DLD1 (cell line): ENCODE measurements around the gene OR5T3.
"Not testable (repeated sequence)": the region's sequence is repeated elsewhere in the genome, so short reads cannot be mapped to it uniquely, and the experiment has no call there.

ENCODE experiments used
- in situ Hi-C: cut with HindIII; loops from 2 replicates; pipeline ENCODE4 v1.10.0; 2017; ENCODE audit warnings: low sequenced_read_pairs

OR5T3 gene

DNA sequence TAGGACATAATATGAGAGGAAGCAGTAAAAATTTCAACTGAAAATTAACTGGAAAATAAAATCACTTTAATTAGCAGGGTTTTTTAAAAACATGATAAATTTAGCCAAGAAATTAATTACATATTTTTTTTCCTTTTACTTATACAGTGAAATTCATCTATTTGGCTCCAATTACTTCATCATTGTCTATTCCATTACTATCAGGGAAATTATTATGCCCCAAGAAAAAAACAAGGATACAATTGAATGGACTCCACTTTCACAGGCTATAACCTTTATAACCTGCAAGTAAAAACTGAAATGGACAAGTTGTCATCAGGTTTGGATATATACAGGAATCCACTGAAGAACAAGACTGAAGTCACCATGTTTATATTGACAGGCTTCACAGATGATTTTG, at the start of gene OR5T3:
OR5T3 (plus strand) TSS at position 301 of the 400 bp plus-strand sequence; CDS start at position 301, 0 bp downstream.
- in situ Hi-C loops = no loop called here

DNA sequence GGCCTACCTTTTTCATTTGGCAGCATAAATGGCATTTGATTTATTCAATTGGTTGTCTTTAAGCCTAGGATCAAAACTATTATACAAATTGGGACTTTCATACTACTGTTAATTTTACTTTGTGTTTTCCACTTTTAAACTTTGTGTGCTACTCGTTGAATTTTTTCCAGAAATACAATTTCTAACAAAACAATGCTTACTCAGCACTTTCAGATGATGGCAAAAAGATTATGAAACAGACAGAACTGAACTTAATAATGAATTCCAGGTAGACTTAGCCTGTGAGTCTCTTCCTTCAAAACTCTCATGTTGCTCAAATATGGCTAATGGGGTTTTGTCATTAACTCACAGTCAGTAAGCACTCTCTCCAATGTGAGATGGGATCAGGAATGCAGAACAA, 44.3 kb upstream of the OR5T3 start:
- in situ Hi-C loops = no loop called here

DNA sequence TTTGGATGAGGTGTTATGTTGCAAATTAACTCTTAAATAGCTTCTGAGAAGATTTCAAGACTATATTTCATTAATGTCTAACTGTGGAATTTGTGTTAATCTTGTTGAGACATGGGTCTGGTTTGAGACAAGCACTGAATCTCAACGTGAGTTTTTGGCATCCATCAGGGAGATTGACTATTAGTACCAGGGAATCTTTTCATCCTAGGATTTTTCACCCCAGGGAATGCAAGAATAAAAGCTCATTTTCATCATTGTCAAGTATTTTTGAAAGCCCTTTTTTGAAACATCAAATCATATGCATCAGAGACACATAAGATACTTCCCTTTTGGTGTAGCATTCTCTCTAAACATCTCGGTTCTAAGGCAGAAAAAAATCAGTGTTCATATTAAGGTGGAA, 37.5 kb upstream of the OR5T3 start:
- in situ Hi-C loops = no loop called here

DNA sequence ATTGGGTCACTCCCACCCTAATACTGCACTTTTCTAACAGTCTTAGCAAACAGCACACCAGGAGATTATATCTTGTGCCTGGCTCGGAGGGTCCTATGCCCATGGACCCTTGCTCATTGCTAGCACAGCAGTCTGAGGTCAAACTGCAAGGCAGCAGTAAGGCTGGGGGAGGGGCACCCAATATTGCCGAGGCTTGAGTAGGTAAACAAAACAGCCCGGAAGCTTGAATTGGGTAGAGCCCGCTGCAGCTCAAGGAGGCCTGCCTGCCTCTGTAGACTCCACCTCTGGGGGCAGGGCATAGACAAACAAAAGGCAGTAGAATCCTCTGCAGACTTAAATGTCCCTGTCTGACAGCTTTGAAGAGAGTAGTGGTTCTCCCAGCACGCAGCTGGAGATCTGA, 32.3 kb upstream of the OR5T3 start:
- in situ Hi-C loops = not testable (repeated sequence)

DNA sequence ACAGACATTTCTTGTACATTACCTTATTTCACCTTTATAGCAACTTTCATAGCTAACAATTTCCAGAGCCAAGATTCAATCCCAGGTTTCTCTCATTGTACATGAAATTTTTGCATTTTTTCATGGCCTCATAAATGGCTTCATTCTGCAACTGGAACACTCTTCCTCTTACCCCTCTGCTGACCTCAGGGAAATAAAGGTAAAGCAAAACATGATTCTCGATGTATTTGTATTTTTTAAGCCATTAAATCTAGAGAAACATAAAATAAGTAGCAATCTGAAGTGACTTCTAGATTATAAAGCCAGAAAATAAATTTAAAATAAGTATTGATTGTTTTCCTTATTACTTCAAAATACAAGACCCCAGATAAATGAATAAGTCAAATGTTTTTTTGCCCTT, 17.9 kb upstream of the OR5T3 start, which contains the start of gene OR5T2:
OR5T2 (minus strand) TSS at position 101 of the 400 bp plus-strand sequence. CDS start 1,193 bp downstream, outside the sequence.
- in situ Hi-C loops = no loop called here

DNA sequence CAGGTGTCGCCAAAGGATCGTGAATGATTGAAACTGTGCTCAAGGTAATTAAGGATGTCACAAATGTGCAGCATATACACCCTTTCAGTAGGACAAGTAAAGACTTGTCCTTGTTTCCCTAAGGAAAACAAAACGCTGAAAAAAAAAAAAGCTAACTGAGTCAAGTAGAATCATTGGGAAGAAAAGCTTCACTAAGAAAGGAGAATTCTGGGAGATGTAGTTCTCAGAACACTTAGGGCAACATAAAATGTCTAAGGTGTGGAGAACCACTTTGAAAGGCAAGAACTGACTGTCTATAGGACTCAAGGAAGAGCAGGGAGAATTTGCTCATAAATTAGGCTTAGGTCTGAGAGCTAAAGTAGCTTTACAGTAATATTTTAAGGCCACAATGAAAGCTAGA, 19.0 kb downstream of the OR5T3 start:
- in situ Hi-C loops = no loop called here

DNA sequence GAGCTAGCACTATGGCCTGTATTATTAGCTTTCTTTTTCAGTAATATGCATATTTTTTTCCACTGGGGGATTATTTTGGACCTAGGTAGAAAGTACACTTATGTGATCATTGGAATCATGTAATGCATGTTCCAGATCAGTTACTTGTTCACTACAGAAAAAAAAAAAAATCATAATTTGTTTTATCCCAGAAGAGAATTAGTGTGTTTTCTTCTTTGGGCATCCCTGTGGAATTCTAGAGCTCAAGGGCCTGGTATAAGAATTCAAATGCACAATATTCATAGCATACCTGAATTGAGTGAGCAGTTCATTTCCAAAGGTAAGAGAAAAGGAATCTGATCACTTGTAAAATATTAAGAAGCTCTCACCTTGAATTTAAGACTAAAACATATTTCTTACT, 21.8 kb downstream of the OR5T3 start, which contains the start of gene OR5T1:
OR5T1 (plus strand) TSS at position 301 of the 400 bp plus-strand sequence. CDS start 1,485 bp downstream, outside the sequence.
- in situ Hi-C loops = no loop called here

DNA sequence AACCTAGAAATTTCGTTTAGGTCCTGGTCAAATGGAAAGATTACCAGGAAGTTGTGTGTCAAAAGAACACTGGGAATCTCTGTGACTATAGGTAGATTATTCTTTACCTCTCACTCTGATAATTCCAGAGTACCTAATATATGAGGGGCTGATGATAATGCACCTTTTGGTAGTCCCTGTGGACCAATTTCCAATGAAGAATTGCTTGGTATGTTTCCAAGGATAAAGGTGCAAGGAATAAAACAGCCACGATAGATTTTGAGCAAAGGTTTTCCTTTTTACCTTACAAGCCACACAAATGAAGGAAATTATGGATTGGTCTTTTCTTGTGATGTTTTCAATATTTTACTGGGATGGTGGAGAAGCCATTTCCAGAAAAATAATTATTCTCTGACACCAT, 40.1 kb downstream of the OR5T3 start, which contains the start of gene OR8H1:
OR8H1 (minus strand) TSS at position 101 of the 400 bp plus-strand sequence. CDS start 1,192 bp downstream, outside the sequence.
- in situ Hi-C loops = no loop called here

DNA sequence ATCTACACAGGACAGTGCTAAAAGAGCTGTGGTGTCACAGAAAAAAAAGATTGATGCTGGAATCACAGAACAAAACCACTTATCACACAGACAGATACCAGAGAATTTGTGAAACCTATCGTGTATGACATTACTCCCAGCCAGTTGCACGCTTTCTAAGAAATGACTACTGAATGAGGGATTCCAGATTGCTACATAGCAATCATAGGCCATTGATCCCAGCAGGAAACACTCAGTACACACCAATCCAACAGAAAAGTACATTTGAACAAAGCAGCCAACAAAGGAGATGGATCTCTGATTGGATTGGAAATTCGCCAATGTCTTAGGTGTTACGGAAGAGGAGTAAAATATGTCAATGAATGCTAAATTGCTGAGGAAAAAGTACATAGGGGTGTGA, 44.8 kb downstream of the OR5T3 start:
- in situ Hi-C loops = no loop called here
